ENCODE results near the gene EIF4E1B.

Gene EIF4E1B

GRCh38 chr5:176606875-176607274, 23.6 kb upstream of the EIF4E1B start:
- no peak for DNase-seq

- no peak for DNase-seq
Measured at GRCh38 chr5:176608142-176608705, 22.3 kb upstream of the EIF4E1B start.

- DNase-seq = no peak
Measured at GRCh38 chr5:176608937-176609723, 21.3 kb upstream of the EIF4E1B start.

GRCh38 chr5:176609724-176610434, 20.6 kb upstream of the EIF4E1B start, which contains the start of gene GPRIN1:
Gene GPRIN1, minus strand, starts transcription at chr5:176610156. Its CDS starts 10,322 bp downstream, at chr5:176599834.
- DNase-seq = peak; percentile 3

GRCh38 chr5:176610435-176610773, 20.1 kb upstream of the EIF4E1B start:
- no peak for DNase-seq

- no peak for DNase-seq
Measured at GRCh38 chr5:176611435-176611834, 19.0 kb upstream of the EIF4E1B start.

GRCh38 chr5:176612008-176612407, 18.5 kb upstream of the EIF4E1B start:
- DNase-seq = no peak

GRCh38 chr5:176612855-176613254, 17.6 kb upstream of the EIF4E1B start:
- DNase-seq = no peak

- DNase-seq = no peak
Measured at GRCh38 chr5:176614805-176615478, 15.5 kb upstream of the EIF4E1B start.

GRCh38 chr5:176616511-176616910, 14.0 kb upstream of the EIF4E1B start:
- no peak for DNase-seq

GRCh38 chr5:176618783-176619182, 11.7 kb upstream of the EIF4E1B start:
- no peak for DNase-seq

GRCh38 chr5:176619203-176619568, 11.3 kb upstream of the EIF4E1B start:
- no peak for DNase-seq

- DNase-seq = no peak
Measured at GRCh38 chr5:176619569-176620332, 10.7 kb upstream of the EIF4E1B start.

GRCh38 chr5:176620333-176620981, 10.0 kb upstream of the EIF4E1B start:
- DNase-seq = no peak

GRCh38 chr5:176621661-176622079, 8.8 kb upstream of the EIF4E1B start:
- DNase-seq = no peak

GRCh38 chr5:176624142-176624541, 6.3 kb upstream of the EIF4E1B start:
- no peak for DNase-seq

- no peak for DNase-seq
Measured at GRCh38 chr5:176624938-176625337, 5.5 kb upstream of the EIF4E1B start.

GRCh38 chr5:176625512-176625911, 5.0 kb upstream of the EIF4E1B start:
- no peak for DNase-seq

GRCh38 chr5:176625966-176626875, 4.3 kb upstream of the EIF4E1B start:
- DNase-seq = no peak

- no peak for DNase-seq
Measured at GRCh38 chr5:176626876-176627236, 3.6 kb upstream of the EIF4E1B start.

GRCh38 chr5:176627582-176627981, 2.9 kb upstream of the EIF4E1B start:
- DNase-seq = no peak

All from NCI-H1436 (cell line).